H9 (cell line): ENCODE results near the gene PTGDR. TPM values are rescaled to one million over a fixed set of nuclear protein-coding genes. Genes with fewer than 3 reads are reported as not detected.

Source experiments
- DNase-seq: peaks from one replicate; pipeline ENCODE4 v3.0.0-alpha.2; 2017
- H2AFZ ChIP-seq: one replicate; pipeline ENCODE4 v1.6.1; 2013; ENCODE audit warnings: mild to moderate bottlenecking, low read length, control low read depth, moderate library complexity
- H2AK5ac ChIP-seq: 2 replicates; pipeline ENCODE4 v1.6.1; 2013; ENCODE audit warnings: low read length, control low read depth, mixed read lengths; ENCODE audit not compliant: insufficient read length
- H2BK120ac ChIP-seq: one replicate; pipeline ENCODE4 v1.6.1; 2013; ENCODE audit warnings: low read depth, mild to moderate bottlenecking, low read length, control low read depth, inconsistent platforms; ENCODE audit not compliant: poor library complexity, severe bottlenecking
- H2BK12ac ChIP-seq: 2 replicates; pipeline ENCODE4 v1.6.1; 2013; ENCODE audit warnings: low read length, control low read depth, mixed read lengths, low read depth; ENCODE audit not compliant: insufficient read length
- H2BK15ac ChIP-seq: 2 replicates; pipeline ENCODE4 v1.6.1; 2013; ENCODE audit warnings: low read depth, low read length, control low read depth
- H2BK20ac ChIP-seq: one replicate; pipeline ENCODE4 v1.6.1; 2013; ENCODE audit warnings: low read depth, mild to moderate bottlenecking, low read length, control low read depth, inconsistent platforms; ENCODE audit not compliant: poor library complexity, severe bottlenecking
- H2BK5ac ChIP-seq: 2 replicates; pipeline ENCODE4 v1.6.1; 2013; ENCODE audit warnings: low read length, control low read depth, mixed read lengths; ENCODE audit not compliant: insufficient read length
- H3K14ac ChIP-seq: 2 replicates; pipeline ENCODE4 v1.6.1; 2013; ENCODE audit warnings: low read length, control low read depth; ENCODE audit not compliant: insufficient read depth
- H3K18ac ChIP-seq: 2 replicates; pipeline ENCODE4 v1.6.1; 2013; ENCODE audit warnings: low read depth, mild to moderate bottlenecking, mixed read lengths, low read length, control low read depth; ENCODE audit not compliant: insufficient read length
- H3K23ac ChIP-seq: 2 replicates; pipeline ENCODE4 v1.6.1; 2013; ENCODE audit warnings: low read length, control low read depth, mixed read lengths, low read depth; ENCODE audit not compliant: insufficient read length
- H3K23me2 ChIP-seq: 2 replicates; pipeline ENCODE4 v1.6.1; 2013; ENCODE audit warnings: low read depth, mild to moderate bottlenecking, mixed read lengths, low read length, control low read depth; ENCODE audit not compliant: insufficient read length, poor library complexity, severe bottlenecking
- H3K27ac ChIP-seq: 2 replicates; pipeline ENCODE4 v1.5.1; 2013; ENCODE audit warnings: low read length, control low read depth, mixed read lengths, low read depth; ENCODE audit not compliant: insufficient read length
- H3K27me3 ChIP-seq: 2 replicates; pipeline ENCODE4 v1.6.1; 2013; ENCODE audit warnings: low read length, control low read depth, inconsistent platforms; ENCODE audit not compliant: insufficient read depth
- H3K4ac ChIP-seq: 2 replicates; pipeline ENCODE4 v1.6.1; 2013; ENCODE audit warnings: low read depth, mild to moderate bottlenecking, control low read depth, inconsistent platforms, low read length, moderate library complexity
- H3K4me1 ChIP-seq: 2 replicates; pipeline ENCODE4 v1.6.1; 2013; ENCODE audit warnings: low read length, control low read depth, inconsistent platforms; ENCODE audit not compliant: insufficient read depth
- H3K4me2 ChIP-seq: 2 replicates; pipeline ENCODE4 v1.6.1; 2013; ENCODE audit warnings: low read length, control low read depth, mixed read lengths; ENCODE audit not compliant: insufficient read length, insufficient read depth
- H3K56ac ChIP-seq: 2 replicates; pipeline ENCODE4 v1.6.1; 2013; ENCODE audit warnings: low read depth, mild to moderate bottlenecking, mixed read lengths, low read length, control low read depth; ENCODE audit not compliant: insufficient read length
- H3K79me1 ChIP-seq: 2 replicates; pipeline ENCODE4 v1.6.1; 2013; ENCODE audit warnings: low read depth, mild to moderate bottlenecking, moderate library complexity, low read length, control low read depth, inconsistent platforms; ENCODE audit not compliant: insufficient read depth, poor library complexity, severe bottlenecking
- H3K79me2 ChIP-seq: 2 replicates; pipeline ENCODE4 v1.6.1; 2013; ENCODE audit warnings: low read length, control low read depth, inconsistent platforms; ENCODE audit not compliant: insufficient read depth
- H3K9ac ChIP-seq: 2 replicates; pipeline ENCODE4 v1.6.1; 2013; ENCODE audit warnings: low read length, control low read depth, mixed read lengths; ENCODE audit not compliant: insufficient read length; ENCODE audit errors: extremely low read depth
- H3K9me3 ChIP-seq: one replicate; pipeline ENCODE4 v1.6.1; 2013; ENCODE audit warnings: low read depth, low read length, inconsistent platforms; ENCODE audit not compliant: control insufficient read depth
- H3T11ph ChIP-seq: one replicate; pipeline ENCODE4 v1.6.1; 2013; ENCODE audit warnings: mild to moderate bottlenecking, low read length, control low read depth, inconsistent platforms
- H4K20me1 ChIP-seq: one replicate; pipeline ENCODE4 v1.6.1; 2013; ENCODE audit not compliant: control insufficient read depth, insufficient read length, insufficient read depth
- H4K5ac ChIP-seq: 2 replicates; pipeline ENCODE4 v1.6.1; 2013; ENCODE audit warnings: low read depth, mild to moderate bottlenecking, mixed read lengths, low read length, control low read depth; ENCODE audit not compliant: insufficient read length
- H4K8ac ChIP-seq: replicated peaks from 2 replicates; pipeline ENCODE4 v1.6.1; 2013; ENCODE audit warnings: low read length, control low read depth, mixed read lengths, low read depth; ENCODE audit not compliant: insufficient read length
- H4K91ac ChIP-seq: 2 replicates; pipeline ENCODE4 v1.6.1; 2013; ENCODE audit warnings: low read depth, mild to moderate bottlenecking, moderate library complexity, mixed read lengths, low read length, control low read depth; ENCODE audit not compliant: insufficient read length
- H3K27ac Mint-ChIP-seq, 3 experiments: 2 replicates in 2 of 3; 3 replicates in 1 of 3; pipeline ENCODE4 v1.8.0; 2020 to 2021; ENCODE audit warnings: mixed read lengths in 3 of 3, mild to moderate bottlenecking in 1 of 3, moderate library complexity in 1 of 3
- H3K27me3 Mint-ChIP-seq: 2 replicates; pipeline ENCODE4 v1.8.0; 2021; ENCODE audit warnings: low read depth, mild to moderate bottlenecking, moderate library complexity, mixed read lengths
- H3K36me3 Mint-ChIP-seq, 3 experiments: 2 replicates in 2 of 3; 3 replicates in 1 of 3; pipeline ENCODE4 v1.8.0; 2020 to 2021; ENCODE audit warnings: low read depth in 3 of 3, mixed read lengths in 3 of 3; ENCODE audit not compliant: insufficient read depth in 1 of 3
- H3K4me1 Mint-ChIP-seq, 2 experiments: 2 replicates each; pipeline ENCODE4 v1.8.0; 2020; ENCODE audit warnings: mixed read lengths in 2 of 2
- H3K4me3 Mint-ChIP-seq, 2 experiments: 2 replicates in 1 of 2; 3 replicates in 1 of 2; pipeline ENCODE4 v1.8.0; 2020 to 2021; ENCODE audit warnings: mild to moderate bottlenecking in 2 of 2, mixed read lengths in 2 of 2, moderate library complexity in 1 of 2
- H3K9me3 Mint-ChIP-seq, 2 experiments: 2 replicates in 1 of 2; 3 replicates in 1 of 2; pipeline ENCODE4 v1.8.0; 2020; ENCODE audit warnings: mild to moderate bottlenecking in 2 of 2, mixed read lengths in 2 of 2, moderate library complexity in 1 of 2
- WGBS: extraction: QIAGEN DNeasy Blood & Tissue Kit; methylation state at CpG from one replicate; pipeline ENCODE4 v1.1.7; 2013; ENCODE audit warnings: missing lambda C conversion rate, low lambda C conversion rate, mixed read lengths; ENCODE audit not compliant: insufficient read length; ENCODE audit errors: extremely low coverage; 5-methylcytosine and 5-hydroxymethylcytosine counted together
- total RNA-seq: library from RNA; stranded (reverse); gene quantifications from 2 replicates; pipeline ENCODE4 v1.2.1, GENCODE V29; 2021
- TF ChIP-seq, protein P1 (sequence below): fragments of 200-600 bp; sonication (generic); conservative IDR thresholded peaks from 3 replicates; pipeline ENCODE4 v1.8.0; 2021; ENCODE audit warnings: antibody characterized with exemption, mild to moderate bottlenecking

The PTGDR gene
- total RNA-seq, 1 experiment from 2014 or later: not detected

DNA sequence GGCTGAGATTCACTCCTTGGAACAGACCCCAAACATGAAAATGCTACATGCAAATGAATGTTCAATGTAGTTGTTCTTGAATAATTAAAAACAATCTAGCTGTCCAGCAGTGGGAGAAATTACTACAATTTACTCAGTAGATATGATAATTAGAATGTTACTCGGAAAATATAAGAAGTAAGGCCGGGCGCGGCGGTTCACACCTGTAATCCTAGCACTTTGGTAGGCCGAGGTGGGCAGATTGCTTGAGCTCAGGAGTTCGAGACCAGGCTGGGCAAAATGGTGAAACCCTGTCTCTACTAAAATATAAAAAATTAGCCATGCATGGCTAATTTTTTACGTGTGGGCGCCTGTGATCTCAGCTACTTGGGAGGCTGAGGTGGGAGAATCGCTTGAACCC lies 31.3 kb downstream of the PTGDR start:
- Histone ChIP-seq H2BK20ac (no peak overlapping the region), H3K56ac (no peak overlapping the region), H4K91ac (no peak overlapping the region), H2AK5ac (no peak overlapping the region), H2BK15ac (no peak overlapping the region), H3K27ac (no peak overlapping the region), H3K14ac (no peak overlapping the region), H4K8ac (no peak overlapping the region), H3T11ph (no peak overlapping the region), H2BK5ac (no peak overlapping the region), H3K23ac (no peak overlapping the region), H3K9ac (no peak overlapping the region), H3K4me1 (no peaks in the 10 kb centered on the region), H3K79me2 (no peaks in the 10 kb centered on the region), H3K79me1 (no peaks in the 10 kb centered on the region), H2BK120ac (no peak overlapping the region), H3K18ac (no peak overlapping the region), H3K4ac (no peak overlapping the region), H3K27me3 (no peaks in the 10 kb centered on the region), H3K9me3 (no peaks in the 10 kb centered on the region), H4K5ac (no peak overlapping the region), H2BK12ac (no peak overlapping the region), H4K20me1 (no peaks in the 10 kb centered on the region), H3K4me2 (no peak overlapping the region), H2AFZ (no peak overlapping the region), H3K23me2 (no peaks in the 10 kb centered on the region)
- Mint-ChIP-seq H3K9me3 (no peaks in the 10 kb centered on the region), H3K4me3 (no peak overlapping the region), H3K4me1 (peaks cover 1 to 4% of the 10 kb centered on the region in 2 experiments), H3K27me3 (peaks cover under 1% of the 10 kb centered on the region; the same call in 1 of the 2 replicates), H3K27ac (no peak overlapping the region), H3K36me3 (no peaks in the 10 kb centered on the region)
- no peak for DNase-seq
- no CpG with 5 or more reads among the region's 10 CpGs for WGBS
- TF ChIP-seq, protein P1, sequence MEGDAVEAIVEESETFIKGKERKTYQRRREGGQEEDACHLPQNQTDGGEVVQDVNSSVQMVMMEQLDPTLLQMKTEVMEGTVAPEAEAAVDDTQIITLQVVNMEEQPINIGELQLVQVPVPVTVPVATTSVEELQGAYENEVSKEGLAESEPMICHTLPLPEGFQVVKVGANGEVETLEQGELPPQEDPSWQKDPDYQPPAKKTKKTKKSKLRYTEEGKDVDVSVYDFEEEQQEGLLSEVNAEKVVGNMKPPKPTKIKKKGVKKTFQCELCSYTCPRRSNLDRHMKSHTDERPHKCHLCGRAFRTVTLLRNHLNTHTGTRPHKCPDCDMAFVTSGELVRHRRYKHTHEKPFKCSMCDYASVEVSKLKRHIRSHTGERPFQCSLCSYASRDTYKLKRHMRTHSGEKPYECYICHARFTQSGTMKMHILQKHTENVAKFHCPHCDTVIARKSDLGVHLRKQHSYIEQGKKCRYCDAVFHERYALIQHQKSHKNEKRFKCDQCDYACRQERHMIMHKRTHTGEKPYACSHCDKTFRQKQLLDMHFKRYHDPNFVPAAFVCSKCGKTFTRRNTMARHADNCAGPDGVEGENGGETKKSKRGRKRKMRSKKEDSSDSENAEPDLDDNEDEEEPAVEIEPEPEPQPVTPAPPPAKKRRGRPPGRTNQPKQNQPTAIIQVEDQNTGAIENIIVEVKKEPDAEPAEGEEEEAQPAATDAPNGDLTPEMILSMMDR: no peak
